Renal cortex interstitium (tissue), 15 donors: ENCODE measurements around the gene NUMB. TPM values are rescaled to one million over a fixed set of nuclear protein-coding genes. Genes with fewer than 3 reads are reported as not detected.
A peak's percentile ranks its signal among the peaks of the same experiment; 100 is the strongest.

Experiments used
- DNase-seq, 11 donors: peaks; one replicate each; pipeline ENCODE4 v3.0.0-alpha.2; 2013; ENCODE audit warnings: low read depth in 9 of 11, low spot score in 4 of 11; ENCODE audit errors: extremely low read depth in 1 of 11
- long read RNA-seq, 16 experiments: transcript quantifications; one replicate each; lab custom pipeline, GENCODE V29; 2026
- polyA plus RNA-seq, 3 donors: library from polyadenylated mRNA; unstranded; fragments of 120-200 nt; gene quantifications; one replicate each; pipeline ENCODE4 v1.2.1, GENCODE V29; 2013; ENCODE audit not compliant: insufficient read length in 3 of 3

NUMB gene
- polyA plus RNA-seq: 100 to 1,000 TPM in 1 of 3 donors, 10 to 100 TPM in 2; 78.3 to 112 (median 87.8) TPM
- long read RNA-seq, donor 1, partial matches to known transcripts: 0 of 3 reads
- long read RNA-seq, donor 1, other reads (novel, unspliced or antisense): 0 of 3 reads
- long read RNA-seq, donor 2, partial matches to known transcripts: 0 of 6 reads
- long read RNA-seq, donor 2, other reads (novel, unspliced or antisense): 0 of 6 reads
- long read RNA-seq, donor 3, partial matches to known transcripts: 0 of 14 reads
- long read RNA-seq, donor 3, other reads (novel, unspliced or antisense): 0 of 14 reads
- long read RNA-seq, donor 4, transcript NUMB-207 (3 exons, 1,714 nt): major isoform, 5 of 17 reads
- long read RNA-seq, donor 4, partial matches to known transcripts: 0 of 17 reads
- long read RNA-seq, donor 4, other reads (novel, unspliced or antisense): 0 of 17 reads
- long read RNA-seq, donor 5: 0 reads
- long read RNA-seq, donor 6, transcript NUMB-211 (11 exons, 3,607 nt): major isoform, 8 of 12 reads
- long read RNA-seq, donor 6, partial matches to known transcripts: 0 of 12 reads
- long read RNA-seq, donor 6, other reads (novel, unspliced or antisense): 0 of 12 reads
- long read RNA-seq, donor 7, partial matches to known transcripts: 0 of 6 reads
- long read RNA-seq, donor 7, other reads (novel, unspliced or antisense): 0 of 6 reads
- long read RNA-seq, donor 8: 0 reads
- long read RNA-seq, donor 9, partial matches to known transcripts: 34 of 46 reads
- long read RNA-seq, donor 9, other reads (novel, unspliced or antisense): 0 of 46 reads
- long read RNA-seq, donor 10, full-length matches to known transcripts: 10 of 10 reads
- long read RNA-seq, donor 10, partial matches to known transcripts: 0 of 10 reads
- long read RNA-seq, donor 10, other reads (novel, unspliced or antisense): 0 of 10 reads
- long read RNA-seq, donor 11, transcript NUMB-211 (11 exons, 3,607 nt): major isoform, 5 of 16 reads
- long read RNA-seq, donor 11, partial matches to known transcripts: 0 of 16 reads
- long read RNA-seq, donor 11, other reads (novel, unspliced or antisense): 0 of 16 reads
- long read RNA-seq, donor 12, partial matches to known transcripts: 0 of 6 reads
- long read RNA-seq, donor 12, other reads (novel, unspliced or antisense): 0 of 6 reads
- long read RNA-seq, donor 13: 0 reads
- long read RNA-seq, donor 14, partial matches to known transcripts: 0 of 5 reads
- long read RNA-seq, donor 14, other reads (novel, unspliced or antisense): 0 of 5 reads
- long read RNA-seq, donor 15, partial matches to known transcripts: 0 of 5 reads
- long read RNA-seq, donor 15, other reads (novel, unspliced or antisense): 0 of 5 reads
- long read RNA-seq, donor 16, full-length matches to known transcripts: 45 of 50 reads
- long read RNA-seq, donor 16, partial matches to known transcripts: 0 of 50 reads
- long read RNA-seq, donor 16, other reads (novel, unspliced or antisense): 5 of 50 reads

GRCh38 chr14:73458183-73458976, at the start of gene NUMB:
NUMB (minus strand) TSS chr14:73458546; CDS start chr14:73355751, 102,795 bp downstream.
- DNase-seq: peak; percentile 98 to 100 (median 100)

- DNase-seq: no peak
Measured at GRCh38 chr14:73503648-73504047, 45.3 kb upstream of the NUMB start.

- no peak for DNase-seq
Measured at GRCh38 chr14:73502017-73502619, 43.8 kb upstream of the NUMB start.

GRCh38 chr14:73500360-73500759, 42.0 kb upstream of the NUMB start:
- no peak for DNase-seq

GRCh38 chr14:73494593-73494992, 36.2 kb upstream of the NUMB start:
- no peak for DNase-seq

GRCh38 chr14:73492670-73493069, 34.3 kb upstream of the NUMB start:
- no peak for DNase-seq

- DNase-seq: no peak
Measured at GRCh38 chr14:73492043-73492552, 33.8 kb upstream of the NUMB start.

GRCh38 chr14:73491256-73492042, 33.1 kb upstream of the NUMB start:
- peak in 8 of 11 donors; percentile 9 to 31 (median 21) for DNase-seq

- no peak for DNase-seq
Measured at GRCh38 chr14:73489481-73490175, 31.3 kb upstream of the NUMB start.

- no peak for DNase-seq
Measured at GRCh38 chr14:73478684-73479083, 20.3 kb upstream of the NUMB start.

- DNase-seq: no peak
Measured at GRCh38 chr14:73477618-73478266, 19.4 kb upstream of the NUMB start.

- no peak for DNase-seq
Measured at GRCh38 chr14:73476451-73476931, 18.1 kb upstream of the NUMB start.

- no peak for DNase-seq
Measured at GRCh38 chr14:73474952-73475351, 16.6 kb upstream of the NUMB start.

- DNase-seq: peak in 6 of 11 donors; percentile 43 to 65 (median 47)
Measured at GRCh38 chr14:73472185-73473114, 14.1 kb upstream of the NUMB start.
